AG10803 (cell line): Measurements from ENCODE around the gene ADAMTS2.

Experiments used
- DNase-seq: peaks from one replicate; pipeline ENCODE4 v3.0.0; 2010; ENCODE audit warnings: low read depth
- H3K4me3 ChIP-seq: 2 replicates; pipeline ENCODE4 v1.5.1; 2011; ENCODE audit warnings: mild to moderate bottlenecking, low read length, control low read depth
- CTCF ChIP-seq: conservative IDR thresholded peaks from 2 replicates; pipeline ENCODE4 v1.5.1; 2011; ENCODE audit warnings: mild to moderate bottlenecking, low read length, control low read depth, inconsistent platforms

The ADAMTS2 gene

DNA sequence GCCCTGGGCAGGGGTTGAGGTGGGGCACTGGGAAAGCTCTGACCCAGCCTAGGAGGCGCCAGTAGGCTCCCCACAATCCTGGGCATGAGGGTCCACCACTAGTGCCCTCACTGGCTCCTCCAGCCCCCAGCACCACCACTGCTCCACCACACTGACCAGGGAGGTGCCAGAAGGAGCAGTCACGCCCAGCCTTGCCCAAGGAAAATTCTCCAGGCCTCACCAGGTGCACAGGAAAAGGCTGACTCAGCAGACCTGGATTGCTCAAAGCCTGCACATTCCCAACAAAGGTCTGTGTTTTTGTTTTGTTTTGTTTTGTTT, 222.2 kb downstream of the ADAMTS2 start:
- no peak for TF ChIP-seq CTCF
- DNase-seq = no peak

GRCh38 chr5:179122411-179123108, 222.7 kb downstream of the ADAMTS2 start:
- H3K4me3 ChIP-seq = no peak overlapping the region
- no peak for TF ChIP-seq CTCF
- DNase-seq = no peak

More for the DNA sequence above, 222.2 kb downstream of the ADAMTS2 start:
- H3K4me3 ChIP-seq = no peak overlapping the region

- no peak for DNase-seq
- no peak for TF ChIP-seq CTCF
- H3K4me3 ChIP-seq = no peak overlapping the region
Measured at GRCh38 chr5:179121667-179122111, 223.6 kb downstream of the ADAMTS2 start.

- TF ChIP-seq CTCF = no peak
- DNase-seq = no peak
- no peak overlapping the region for H3K4me3 ChIP-seq
Measured at GRCh38 chr5:179120951-179121666, 224.2 kb downstream of the ADAMTS2 start.

GRCh38 chr5:179120421-179120861, 224.8 kb downstream of the ADAMTS2 start:
- H3K4me3 ChIP-seq = no peak overlapping the region
- no peak for TF ChIP-seq CTCF
- no peak for DNase-seq

DNA sequence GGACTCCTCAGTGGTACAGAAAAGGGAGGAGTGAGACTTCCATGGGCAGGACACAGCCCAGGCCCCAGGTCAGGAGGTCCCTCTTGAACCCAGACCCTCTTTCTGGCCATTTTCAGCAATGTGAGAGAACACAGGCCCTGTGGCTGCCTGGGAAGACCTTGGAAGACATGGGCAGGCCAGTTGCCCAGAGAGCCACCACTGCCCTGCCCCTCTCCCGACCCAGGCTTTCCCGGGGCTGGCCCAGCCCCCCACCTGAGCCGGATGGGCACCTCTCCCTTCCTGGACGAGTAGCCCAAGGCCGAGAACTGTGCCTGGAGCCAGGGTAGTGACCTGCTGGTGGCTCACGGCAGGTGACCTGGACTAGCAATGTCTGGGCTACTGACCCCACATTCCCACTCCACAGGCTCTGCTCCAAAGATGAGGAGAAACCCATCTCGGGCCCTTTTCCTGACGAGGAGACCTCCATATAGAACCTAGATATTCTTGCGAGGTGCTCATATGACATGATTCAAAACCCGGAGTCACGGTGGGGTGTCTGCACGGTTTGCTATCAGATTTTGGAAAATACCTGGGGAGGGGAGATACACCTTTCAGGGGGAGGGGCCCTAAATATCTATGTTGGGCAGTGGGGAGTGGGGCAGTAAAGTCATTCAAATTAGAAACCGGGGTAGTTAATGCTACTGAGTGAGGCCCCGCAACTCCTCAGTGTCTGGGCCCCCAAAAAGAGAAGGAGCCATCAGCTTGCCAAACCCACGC, 225.7 kb downstream of the ADAMTS2 start:
- DNase-seq = no peak
- no peak for TF ChIP-seq CTCF
- H3K4me3 ChIP-seq = no peak overlapping the region
